HG02973 (cell line): ENCODE results near the gene COQ8B.
A peak's percentile ranks its signal among the peaks of the same experiment; 100 is the strongest.

Experiments used
- ATAC-seq: cut with Tn5 transposase; IDR thresholded peaks from one replicate; pipeline ENCODE4 v1.9.1; 2021; ENCODE audit warnings: moderate library complexity; ENCODE audit not compliant: unreplicated experiment

The COQ8B gene

DNA sequence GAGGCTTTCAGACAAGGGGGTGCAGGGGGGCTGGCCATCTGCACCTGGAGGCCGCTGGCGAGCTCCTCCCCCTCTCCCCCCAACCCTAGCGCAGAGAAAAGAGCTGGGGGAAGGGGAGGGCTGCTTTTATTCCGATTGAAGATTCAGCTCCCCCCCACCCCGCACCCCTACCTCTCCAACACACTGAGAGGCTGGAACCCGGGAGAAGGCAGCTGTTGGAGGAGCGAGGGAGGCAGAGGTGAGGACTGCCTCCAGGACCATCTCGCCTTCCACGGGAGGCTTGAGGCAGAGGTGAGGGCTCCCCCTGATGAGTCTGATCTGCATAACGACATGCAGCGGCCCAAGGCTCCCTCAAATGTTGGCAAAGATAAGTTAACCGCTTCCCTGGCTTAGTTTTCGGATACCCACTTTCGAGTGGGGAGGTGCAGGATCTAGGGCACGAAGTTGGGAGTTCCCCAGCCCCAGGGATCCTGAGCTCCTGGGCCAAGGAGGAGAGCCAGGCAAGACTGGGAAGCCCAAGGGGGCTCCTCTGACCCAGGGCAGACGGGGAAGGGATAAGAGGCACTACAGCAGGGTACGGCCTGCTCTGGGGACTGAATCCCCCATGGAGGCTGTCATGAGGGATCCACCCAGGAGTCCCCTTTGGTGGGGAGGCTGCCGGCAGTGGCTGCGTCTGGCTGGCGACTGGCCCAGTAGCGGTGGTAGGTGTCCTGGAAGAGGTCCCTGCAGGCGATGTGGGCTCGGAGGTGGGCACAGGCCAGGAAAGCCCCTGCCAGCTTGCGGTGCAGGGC is 25.1 kb downstream of the COQ8B start:
- ATAC-seq: no peak

DNA sequence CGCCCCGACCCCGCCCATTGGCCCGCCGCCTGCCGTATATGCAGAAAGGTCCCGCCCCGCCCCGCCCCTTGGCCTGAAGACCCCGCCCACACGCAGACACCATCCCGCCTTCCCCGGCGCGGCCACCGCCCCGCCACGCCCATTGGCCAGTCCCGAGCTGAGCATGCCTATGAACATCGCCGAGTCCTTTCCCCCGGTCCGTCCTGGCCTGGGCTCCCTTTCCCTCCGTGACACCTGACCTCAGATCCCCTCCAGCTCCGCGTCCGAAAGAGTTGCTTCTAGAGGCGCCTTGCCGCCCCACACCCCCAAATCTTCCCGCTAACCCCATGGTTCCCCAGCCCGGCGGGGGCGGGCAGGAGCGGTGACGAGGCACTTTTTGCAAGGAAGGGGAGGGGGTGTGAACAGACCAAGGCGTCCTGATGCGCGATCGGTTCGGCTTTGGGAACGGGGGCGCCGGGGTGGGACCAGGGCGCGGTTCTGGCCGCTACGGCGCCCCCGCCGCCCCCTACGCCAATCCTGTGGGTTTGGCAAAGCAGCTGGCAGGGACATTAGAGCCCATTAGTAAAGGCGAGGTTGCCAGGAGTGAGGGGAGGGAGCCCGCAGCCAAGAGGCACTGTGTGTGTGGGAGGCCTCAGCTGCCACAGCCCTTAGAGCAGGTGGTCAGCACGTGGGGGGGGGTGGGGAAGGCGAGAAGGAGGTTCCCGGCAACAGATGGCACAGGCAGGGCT is 25.8 kb downstream of the COQ8B start:
- ATAC-seq: peak; percentile 41

DNA sequence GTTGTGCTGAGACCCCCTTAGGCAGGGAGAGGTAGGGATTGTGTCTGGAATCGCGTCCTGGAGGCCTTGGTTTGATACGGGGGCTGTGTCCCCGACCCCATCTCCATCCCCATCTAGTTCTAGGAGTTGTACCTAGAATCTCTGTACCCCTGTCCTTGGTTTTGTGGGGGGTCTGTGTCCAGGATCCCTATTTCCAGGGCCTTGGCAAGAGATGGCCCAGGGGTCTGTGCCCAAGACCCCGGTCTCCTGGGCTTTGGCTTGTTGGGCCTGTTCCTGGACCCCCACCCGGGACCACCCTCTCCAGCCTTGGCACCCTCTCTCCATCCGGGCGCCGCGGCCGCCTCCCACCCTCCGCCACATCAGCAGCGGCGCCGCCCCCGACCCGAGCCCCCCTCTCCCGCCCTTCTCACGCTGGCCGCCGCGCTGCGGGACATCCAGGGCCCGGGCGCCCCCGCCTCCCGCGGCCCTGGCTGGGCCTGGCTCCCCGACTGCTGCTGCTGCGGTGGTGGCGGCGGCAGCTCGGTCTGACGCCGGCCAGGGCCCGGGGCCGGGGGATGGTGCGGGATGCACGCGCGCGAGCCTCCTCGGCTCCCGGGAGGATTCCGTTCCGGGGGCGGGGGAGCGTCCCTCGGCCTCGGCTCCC is 26.5 kb downstream of the COQ8B start, which contains the start of gene NUMBL:
NUMBL (minus strand) TSS at position 602 of the 643 bp plus-strand sequence; CDS start at position 434, 168 bp downstream.
- ATAC-seq: peak; percentile 3

DNA sequence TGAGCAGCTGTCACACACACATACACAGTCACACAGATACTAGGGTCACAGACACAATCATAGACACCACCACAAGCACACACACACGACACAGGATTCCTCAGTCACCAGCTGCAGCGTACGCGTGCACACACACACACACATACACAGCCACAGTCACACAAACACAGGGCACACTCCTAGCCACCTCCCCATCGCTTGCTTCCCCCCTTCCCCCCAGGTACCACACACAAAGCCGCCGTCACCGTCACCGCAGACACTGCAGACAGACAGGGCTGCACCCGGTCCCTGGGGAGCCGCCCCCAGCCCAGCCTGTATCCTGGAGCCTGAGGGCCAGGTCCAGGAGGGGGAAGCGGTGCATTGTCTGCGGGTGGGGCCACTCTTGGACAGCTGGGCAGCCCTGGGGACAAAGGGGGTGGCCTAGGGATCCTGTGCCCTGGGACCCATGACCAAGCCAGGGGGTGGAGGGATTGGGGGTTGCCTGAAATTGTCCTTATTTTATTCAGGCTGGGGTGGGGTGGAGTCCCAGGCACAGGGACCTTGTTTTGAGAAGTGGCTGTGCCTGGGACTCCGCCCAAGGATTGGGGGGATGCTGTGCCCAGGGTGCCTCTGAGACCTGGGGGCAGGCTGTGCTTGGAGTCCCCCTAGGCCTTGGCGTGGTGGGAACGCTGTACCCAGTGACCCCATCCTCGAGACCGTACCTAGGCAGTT is 27.2 kb downstream of the COQ8B start:
- ATAC-seq: no peak

DNA sequence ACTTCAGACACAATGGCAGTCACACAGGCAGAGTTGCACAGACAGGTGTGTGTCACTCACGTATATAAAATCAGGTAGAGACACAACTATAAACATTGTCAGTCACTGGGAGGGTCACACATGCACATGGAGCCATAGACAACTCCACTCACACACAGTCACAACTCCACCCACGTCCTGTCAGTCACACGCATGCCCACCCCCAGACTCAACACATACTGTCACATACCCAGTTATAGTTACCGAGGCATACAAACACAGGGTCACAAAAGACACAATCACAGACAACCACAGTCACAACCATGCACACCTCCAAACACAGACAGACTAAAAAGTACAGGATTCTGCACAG is 27.7 kb downstream of the COQ8B start:
- no peak for ATAC-seq

DNA sequence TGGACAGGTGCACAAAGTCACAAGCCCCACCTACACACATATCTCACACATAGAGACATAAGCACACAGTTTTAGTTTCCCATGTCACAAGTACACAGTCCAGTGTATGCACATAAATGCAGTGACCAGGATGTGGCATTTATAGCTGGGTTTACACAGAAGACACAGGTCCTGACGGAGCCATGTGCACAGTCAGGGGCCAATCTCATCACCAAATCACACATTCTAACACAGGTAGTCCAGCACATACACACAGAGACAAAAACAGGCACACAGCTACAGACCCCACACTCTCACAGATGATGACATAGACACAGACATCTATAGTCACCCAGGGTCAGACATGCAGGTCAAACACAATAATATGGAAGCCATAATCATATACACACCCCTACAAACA is 28.4 kb downstream of the COQ8B start:
- no peak for ATAC-seq

DNA sequence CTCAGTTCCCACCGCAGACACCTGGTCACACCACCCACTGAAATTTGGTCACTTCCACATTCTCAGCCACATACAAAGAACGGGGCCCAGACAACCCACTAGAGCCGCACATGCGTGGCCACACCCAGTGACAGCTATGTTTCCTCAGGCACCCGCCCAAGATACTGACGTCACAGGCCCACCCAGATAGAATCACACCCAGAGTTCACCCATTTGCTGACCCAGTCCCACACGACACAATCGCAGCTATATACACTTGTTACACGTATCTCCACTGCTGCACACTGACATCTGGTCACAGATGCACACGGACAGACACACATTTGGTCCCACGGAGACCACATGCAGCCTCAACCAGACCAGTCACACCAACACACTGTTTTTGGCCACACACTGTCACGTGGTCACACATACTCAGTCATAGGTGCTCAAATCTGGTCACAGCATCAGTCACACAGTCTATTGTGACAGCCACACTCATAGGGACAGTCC is 29.1 kb downstream of the COQ8B start:
- no peak for ATAC-seq

DNA sequence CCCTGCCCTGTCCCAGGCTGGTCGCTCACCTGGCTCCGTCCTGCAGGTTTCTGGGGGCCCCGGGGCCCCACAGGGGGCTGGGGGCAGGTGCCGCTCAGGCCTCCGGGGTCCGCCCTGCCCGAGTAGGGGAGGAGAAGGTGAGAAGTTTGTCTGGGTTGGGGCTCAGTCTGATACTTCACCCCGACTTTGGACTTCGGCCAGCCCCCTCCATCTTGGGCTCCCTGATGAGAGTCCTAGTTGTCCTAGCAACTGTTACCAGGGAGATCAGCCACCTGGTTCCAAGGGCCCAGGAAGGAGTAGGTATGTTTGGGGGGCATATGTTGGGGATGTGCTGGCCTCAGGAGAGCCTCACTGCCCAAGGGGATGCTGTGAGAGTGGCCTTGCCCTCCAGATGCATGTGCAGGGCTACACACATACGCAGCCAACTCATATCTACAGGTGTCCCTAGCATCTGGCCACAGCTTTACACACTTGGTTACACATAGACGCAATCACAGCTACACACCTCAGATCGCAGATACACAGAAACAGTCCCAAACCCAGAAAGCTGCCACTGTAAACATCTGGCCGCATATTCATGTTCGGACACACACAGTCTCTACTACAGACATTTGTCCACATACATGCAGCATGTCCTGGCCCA is 29.7 kb downstream of the COQ8B start:
- no peak for ATAC-seq

DNA sequence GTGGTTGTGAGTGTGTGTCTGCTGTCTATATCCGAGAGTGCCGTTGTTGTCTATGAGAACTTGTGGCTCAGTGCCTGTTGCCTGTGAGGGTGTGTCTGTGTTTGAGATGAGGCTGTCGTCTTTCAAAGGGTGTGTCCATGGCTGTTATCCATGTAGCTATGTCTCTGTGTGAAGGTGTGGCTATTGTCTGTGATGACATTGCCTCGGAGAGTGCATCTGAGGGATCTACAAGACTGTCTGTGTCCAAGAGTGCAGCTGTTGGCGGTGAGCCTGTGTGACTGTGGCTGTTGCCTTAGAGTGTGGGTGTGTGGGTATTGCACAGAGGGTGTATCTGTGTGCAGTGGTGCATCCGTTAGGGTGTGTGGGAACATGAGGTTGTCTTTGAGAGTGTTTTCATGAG is 31.1 kb downstream of the COQ8B start:
- ATAC-seq: no peak

DNA sequence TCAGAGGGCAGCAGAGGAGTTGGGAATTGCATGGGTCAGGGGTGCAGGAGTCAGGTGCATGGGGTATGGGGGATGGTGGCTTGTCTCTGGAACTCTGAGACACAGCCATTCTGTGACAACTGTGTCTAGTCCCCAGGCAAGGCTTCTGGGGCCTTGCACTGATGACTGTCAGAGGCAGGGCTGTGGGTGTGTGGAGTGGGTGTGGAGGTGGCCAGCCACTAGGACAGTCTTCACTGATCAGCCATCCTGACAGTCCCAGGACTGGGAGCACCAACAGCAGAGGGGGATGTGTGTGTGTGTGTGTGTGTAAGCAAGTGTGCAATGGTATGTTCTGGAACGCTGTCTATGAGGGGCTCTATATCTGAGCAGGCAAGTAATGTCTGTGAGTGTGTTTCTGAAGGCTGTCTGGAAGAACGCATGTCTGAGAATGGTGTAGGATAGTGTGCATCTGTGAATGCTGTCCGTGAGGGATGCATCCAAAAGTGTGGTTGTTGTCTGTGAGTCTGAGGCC is 31.6 kb downstream of the COQ8B start:
- ATAC-seq: no peak

DNA sequence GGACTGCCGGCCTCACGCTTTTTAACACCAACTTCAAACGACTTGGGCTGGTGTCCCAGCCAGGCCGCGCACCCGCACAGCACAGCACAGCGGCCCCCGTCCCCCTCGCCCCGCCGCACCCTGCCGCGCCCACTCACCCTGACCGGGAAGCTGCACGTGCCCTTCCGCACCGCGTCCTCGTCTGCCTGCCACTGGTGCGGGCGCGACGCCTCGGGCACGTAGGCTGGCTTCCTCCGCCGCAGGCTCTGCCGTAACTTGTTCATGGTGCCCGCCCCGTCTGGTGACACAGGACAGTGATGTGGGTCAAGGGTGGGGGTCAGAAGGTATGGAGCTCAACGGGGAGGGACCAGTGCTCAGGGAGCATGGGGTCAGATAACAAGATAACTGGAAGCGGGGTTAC is 32.4 kb downstream of the COQ8B start:
- ATAC-seq: no peak

DNA sequence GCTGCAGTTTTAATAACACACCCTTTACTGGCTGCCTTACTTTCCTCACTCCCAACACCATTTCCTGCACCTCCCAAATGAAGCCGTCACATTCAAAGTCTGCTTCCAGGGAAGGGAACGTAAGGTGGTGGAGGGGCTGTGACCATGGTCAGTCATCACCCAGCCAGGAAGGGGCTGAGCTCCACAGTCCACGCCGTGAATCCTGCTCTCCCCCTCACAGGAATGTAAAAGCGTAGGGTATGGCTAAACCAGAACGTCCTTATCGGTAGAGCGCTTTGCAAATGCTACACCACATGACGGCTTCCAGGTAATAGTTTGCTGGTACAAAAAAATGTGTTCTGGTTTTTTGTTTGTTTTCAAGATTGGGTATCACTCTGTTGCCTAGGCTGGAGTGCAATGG is 33.2 kb downstream of the COQ8B start:
- no peak for ATAC-seq

DNA sequence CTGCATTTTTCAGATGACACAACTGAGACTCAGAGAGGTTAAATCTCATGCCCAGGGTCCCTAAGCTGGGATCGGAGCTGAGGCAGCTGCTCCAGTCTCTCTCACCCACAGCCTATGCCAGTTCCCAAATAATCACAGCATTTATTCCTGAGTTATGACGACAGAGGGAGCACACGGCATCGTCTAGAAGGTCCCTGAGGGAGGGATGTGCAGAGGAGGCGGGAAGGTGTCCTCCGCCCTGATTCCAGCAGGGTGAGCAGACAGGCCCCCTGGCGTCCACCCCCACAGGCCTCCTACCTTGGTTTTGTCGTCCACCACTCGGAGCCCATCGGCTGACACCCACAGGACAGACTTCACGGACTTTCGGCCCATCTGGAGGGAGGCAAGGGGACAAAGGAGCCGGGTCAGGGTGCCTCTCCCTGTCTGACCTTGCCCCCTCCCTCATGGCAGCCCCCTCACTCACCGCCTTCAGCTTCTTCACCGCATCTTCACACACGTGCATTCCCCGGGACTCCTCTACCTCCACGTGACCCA is 34.2 kb downstream of the COQ8B start:
- no peak for ATAC-seq

DNA sequence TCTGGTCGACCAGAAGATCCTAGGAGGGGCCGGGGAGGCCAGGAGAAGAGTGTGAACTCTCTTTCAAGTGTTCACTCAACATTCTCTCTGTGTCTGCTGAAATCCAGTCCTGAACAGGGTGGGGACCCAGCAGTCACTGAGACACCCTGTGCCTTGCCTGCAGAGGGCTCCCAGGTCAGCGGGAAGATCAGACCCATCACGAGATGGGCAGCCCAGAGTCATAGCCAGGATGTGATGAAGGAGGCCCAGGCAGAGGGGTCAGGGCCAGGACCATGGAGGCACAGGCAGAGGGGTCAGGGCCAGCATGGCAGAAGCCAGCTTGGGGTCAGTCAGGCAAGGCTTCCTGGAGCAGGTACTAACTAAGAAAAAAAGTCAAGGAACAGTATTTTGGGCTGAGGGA is 35.6 kb downstream of the COQ8B start:
- no peak for ATAC-seq

DNA sequence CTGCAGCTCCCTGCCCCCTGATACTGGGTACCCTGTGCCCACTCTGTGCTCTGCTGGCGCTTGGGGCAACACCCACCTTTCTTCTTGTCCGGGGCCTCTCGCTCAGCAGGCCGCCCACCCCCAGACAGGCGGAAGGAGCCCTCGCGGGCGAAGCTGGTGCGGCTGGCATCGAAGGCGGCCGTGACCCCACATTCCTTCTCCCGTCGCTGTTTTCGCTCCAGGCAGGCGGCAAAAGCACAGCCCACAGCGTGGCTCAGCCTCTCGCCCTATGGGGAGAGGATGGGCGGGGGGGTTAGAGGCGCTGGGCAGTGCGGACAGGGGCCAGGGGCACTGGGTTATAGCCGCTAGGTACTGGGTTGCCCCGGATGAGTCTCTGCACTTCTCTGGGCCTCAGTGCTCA is 39.5 kb downstream of the COQ8B start:
- ATAC-seq: no peak

DNA sequence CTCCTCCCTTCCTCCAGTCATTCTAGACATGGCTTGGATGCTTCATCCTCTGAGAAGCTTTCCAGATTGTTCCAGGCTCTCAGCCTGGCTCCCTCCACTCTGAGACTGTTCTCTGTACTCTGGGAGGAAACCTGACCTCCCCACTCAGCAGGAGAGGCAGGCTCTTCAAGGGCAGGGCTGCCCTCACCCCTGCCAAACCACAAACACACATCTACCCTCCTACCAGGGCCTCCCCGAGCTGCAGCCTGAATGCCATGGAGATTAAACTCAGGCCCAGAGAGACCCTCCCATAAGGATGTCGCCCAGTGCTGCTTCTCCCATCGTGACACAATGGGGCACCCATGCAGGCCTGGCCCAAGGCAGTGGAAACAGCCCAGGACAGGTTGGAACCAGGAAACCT is 42.4 kb downstream of the COQ8B start:
- ATAC-seq: no peak

DNA sequence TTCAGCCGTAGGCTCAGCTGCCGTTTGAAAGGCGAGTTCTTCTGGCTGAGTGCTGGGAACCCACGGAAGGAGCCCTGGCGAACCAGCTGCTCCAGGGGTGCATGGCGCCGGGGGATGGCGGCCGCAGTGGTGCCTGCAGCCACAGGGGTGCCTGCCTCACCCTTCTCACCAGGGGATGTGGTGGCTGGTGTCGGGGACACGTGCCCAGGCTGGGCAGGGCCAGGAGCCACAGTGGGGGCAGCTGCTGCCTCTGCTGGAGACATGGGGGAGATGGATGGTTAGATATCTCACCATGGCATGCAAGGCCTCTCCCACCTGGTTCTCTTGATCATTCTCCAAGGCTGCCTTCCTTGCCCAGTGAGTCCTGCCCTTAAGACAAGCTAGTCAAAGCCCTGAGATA is 43.3 kb downstream of the COQ8B start:
- ATAC-seq: no peak

DNA sequence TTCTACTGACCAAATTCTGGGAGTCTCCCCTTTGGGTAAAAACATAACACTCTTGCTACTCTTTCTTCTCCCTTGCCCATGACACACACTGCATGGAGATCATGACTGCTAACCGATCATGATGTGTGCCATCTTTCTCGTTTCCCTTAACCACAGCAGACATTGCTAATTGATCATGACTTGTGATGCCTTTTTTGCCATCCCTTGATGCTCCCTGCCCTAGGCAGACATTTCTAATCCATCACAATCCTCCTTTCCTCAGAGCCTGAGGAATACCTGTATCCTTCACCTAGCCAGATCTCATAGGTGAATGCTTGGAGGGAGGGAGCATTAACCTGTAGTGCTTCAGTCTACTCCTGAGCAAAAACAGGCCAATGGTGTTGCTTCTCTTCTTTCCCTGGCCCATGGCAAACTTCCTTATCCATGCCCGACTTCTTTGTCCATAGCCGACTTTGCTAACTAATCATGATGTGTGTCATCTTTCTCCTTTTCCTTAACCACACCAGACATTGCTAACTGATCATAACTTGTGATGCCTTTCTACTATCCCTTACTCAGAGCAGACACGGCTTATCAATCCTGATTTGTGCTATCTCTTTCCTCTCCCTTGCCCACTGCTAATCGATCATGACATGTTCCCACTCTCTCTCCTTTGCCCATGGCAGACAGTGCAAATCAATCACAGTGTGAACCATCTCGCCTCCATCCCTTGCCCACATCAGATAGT is 44.0 kb downstream of the COQ8B start:
- ATAC-seq: no peak

DNA sequence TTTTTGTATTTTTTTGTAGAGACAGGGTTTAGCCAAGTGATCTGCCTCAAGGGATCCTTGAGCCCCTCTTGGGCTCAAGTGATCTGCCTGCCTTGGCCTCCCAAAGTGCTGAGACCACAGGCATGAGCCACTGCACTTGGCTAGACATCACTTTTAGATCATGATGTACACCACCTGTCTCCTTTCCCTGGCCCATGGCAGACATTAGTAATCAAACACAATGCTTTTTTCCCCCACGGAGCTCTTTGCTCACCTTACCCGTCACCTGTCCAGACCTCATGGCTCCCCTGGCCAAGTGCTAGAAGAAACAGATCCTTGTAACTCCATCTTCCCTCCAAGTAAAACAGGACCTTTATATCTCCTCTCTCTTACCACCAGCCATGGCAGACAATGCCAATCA is 44.6 kb downstream of the COQ8B start:
- ATAC-seq: no peak

DNA sequence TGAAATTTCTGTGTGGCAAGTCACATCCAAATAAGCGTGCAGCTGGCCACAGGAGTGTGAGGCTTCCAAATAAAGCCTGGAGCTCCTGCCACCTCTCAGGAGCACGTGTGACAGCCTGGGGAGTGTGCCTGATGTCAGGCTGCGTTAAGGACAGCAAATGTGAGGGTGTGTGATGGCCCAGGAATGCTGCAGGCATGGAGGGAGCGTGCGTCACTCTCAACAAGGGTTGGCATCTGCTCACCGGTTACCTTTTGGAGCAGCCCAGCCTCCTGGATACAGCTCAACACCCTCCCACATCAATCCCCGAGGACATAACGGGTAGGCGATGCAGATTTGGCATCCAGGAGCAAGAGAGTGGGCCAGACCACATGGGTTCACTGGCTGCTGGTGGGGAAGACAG is 45.3 kb downstream of the COQ8B start:
- ATAC-seq: no peak
